ENCODE data around the gene CHRNA1.

DNA sequence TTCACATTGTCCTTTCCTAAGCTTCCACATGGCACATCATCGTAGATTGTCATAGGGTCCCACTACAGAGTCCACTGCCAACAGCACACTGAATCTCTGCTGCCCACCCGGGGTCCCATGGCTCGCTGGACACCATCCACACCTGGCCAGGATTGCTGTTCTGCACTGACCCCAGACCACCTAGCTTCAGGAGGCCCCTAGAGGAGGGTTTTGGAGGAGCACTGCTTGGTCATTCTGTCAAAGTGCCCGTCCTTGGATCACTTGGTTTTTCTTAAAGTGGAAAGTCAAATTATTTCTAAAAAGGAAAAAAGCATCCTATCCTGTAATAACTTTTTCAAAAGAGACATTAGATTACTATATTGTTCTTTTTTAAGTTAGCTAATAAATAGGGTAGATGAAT, 59.0 kb downstream of the CHRNA1 start:
- TF ChIP-seq CTCF (IDR thresholded peaks at IDR 0.05; ENCODE audit: poor library complexity, severe bottlenecking): no peak
- TF ChIP-seq TAF1 (IDR thresholded peaks at IDR 0.05; ENCODE audit: low read depth): no peak
- no peak for TF ChIP-seq RAD21 (conservative IDR thresholded peaks at IDR 0.05)
- TF ChIP-seq, protein P1, sequence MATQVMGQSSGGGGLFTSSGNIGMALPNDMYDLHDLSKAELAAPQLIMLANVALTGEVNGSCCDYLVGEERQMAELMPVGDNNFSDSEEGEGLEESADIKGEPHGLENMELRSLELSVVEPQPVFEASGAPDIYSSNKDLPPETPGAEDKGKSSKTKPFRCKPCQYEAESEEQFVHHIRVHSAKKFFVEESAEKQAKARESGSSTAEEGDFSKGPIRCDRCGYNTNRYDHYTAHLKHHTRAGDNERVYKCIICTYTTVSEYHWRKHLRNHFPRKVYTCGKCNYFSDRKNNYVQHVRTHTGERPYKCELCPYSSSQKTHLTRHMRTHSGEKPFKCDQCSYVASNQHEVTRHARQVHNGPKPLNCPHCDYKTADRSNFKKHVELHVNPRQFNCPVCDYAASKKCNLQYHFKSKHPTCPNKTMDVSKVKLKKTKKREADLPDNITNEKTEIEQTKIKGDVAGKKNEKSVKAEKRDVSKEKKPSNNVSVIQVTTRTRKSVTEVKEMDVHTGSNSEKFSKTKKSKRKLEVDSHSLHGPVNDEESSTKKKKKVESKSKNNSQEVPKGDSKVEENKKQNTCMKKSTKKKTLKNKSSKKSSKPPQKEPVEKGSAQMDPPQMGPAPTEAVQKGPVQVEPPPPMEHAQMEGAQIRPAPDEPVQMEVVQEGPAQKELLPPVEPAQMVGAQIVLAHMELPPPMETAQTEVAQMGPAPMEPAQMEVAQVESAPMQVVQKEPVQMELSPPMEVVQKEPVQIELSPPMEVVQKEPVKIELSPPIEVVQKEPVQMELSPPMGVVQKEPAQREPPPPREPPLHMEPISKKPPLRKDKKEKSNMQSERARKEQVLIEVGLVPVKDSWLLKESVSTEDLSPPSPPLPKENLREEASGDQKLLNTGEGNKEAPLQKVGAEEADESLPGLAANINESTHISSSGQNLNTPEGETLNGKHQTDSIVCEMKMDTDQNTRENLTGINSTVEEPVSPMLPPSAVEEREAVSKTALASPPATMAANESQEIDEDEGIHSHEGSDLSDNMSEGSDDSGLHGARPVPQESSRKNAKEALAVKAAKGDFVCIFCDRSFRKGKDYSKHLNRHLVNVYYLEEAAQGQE (IDR thresholded peaks at IDR 0.05; ENCODE audit: borderline replicate concordance): no peak
- TF ChIP-seq EP300 (conservative IDR thresholded peaks at IDR 0.05; ENCODE audit: poor library complexity, severe bottlenecking): no peak

All from neural cell (in vitro differentiated cells).